Mesothelial cell of epicardium (in vitro differentiated cells): ENCODE results near the gene CRELD1. TPM values are rescaled to one million over a fixed set of nuclear protein-coding genes. Genes with fewer than 3 reads are reported as not detected.

Source experiments
- total RNA-seq: library from RNA; stranded (reverse); gene quantifications from 3 replicates; pipeline ENCODE4 v1.2.1, GENCODE V29; 2021

CRELD1 gene
- total RNA-seq, 1 donor from 2014 or later, result 39.8 TPM

Other genes starting within 250 kb of the CRELD1 start
- gene CPNE9, start 230.0 kb upstream of the CRELD1 start, total RNA-seq, result 0.42 TPM in 1 of 3 replicates, not detected in the others
- 24.1 to 27.1 TPM (median 26.6 TPM) in 3 replicates for gene BRPF1, start 202.1 kb upstream of the CRELD1 start, total RNA-seq
- 37.2 to 51.0 TPM (median 46.0 TPM) in 3 replicates for gene OGG1, start 183.9 kb upstream of the CRELD1 start, total RNA-seq
- gene CAMK1, start 163.9 kb upstream of the CRELD1 start, total RNA-seq, result 9.7 to 11.3 TPM (median 10.8 TPM) in 3 replicates
- 67.2 to 71.0 TPM (median 69.8 TPM) in 3 replicates for gene TADA3, start 141.4 kb upstream of the CRELD1 start, total RNA-seq
- 128 to 138 TPM (median 131 TPM) in 3 replicates for gene ARPC4, start 140.8 kb upstream of the CRELD1 start, total RNA-seq
- 115 to 119 TPM (median 116 TPM) in 3 replicates for gene TTLL3, start 123.6 kb upstream of the CRELD1 start, total RNA-seq
- 40.9 to 48.4 TPM (median 47.2 TPM) in 3 replicates for gene RPUSD3, start 89.8 kb upstream of the CRELD1 start, total RNA-seq
- gene CIDEC, start 53.6 kb upstream of the CRELD1 start, total RNA-seq, result not detected in 3 replicates
- gene JAGN1, start 43.2 kb upstream of the CRELD1 start, total RNA-seq, result 32.1 to 34.8 TPM (median 32.3 TPM) in 3 replicates
- 22.1 to 24.1 TPM (median 23.6 TPM) in 3 replicates for gene IL17RE, start 31.0 kb upstream of the CRELD1 start, total RNA-seq
- gene IL17RC, start 16.7 kb upstream of the CRELD1 start, total RNA-seq, result 28.8 to 30.2 TPM (median 29.6 TPM) in 3 replicates
- gene PRRT3, start 18.6 kb downstream of the CRELD1 start, total RNA-seq, result 8.2 to 9.2 TPM (median 8.3 TPM) in 3 replicates
- 30.6 to 35.8 TPM (median 34.7 TPM) in 3 replicates for gene EMC3, start 53.0 kb downstream of the CRELD1 start, total RNA-seq
- gene FANCD2, start 92.6 kb downstream of the CRELD1 start, total RNA-seq, result 17.9 to 21.1 TPM (median 20.2 TPM) in 3 replicates
- gene FANCD2OS, start 174.4 kb downstream of the CRELD1 start, total RNA-seq, result not detected in 3 replicates
- 120 to 126 TPM (median 121 TPM) in 3 replicates for gene BRK1, start 181.8 kb downstream of the CRELD1 start, total RNA-seq
- 71.2 to 73.7 TPM (median 72.9 TPM) in 3 replicates for gene VHL, start 207.9 kb downstream of the CRELD1 start, total RNA-seq
- 0.69 to 0.97 TPM (median 0.77 TPM) in 3 replicates for gene IRAK2, start 231.1 kb downstream of the CRELD1 start, total RNA-seq